Panc1 (cell line): ENCODE results near the gene PRKAG2.

Experiments used
- POLR2AphosphoS5 ChIP-seq: IDR thresholded peaks from 2 replicates; pipeline ENCODE4 v1.6.1; 2012; ENCODE audit warnings: mild to moderate bottlenecking, low read depth, low read length, moderate library complexity
- SIN3A ChIP-seq: IDR thresholded peaks from 2 replicates; pipeline ENCODE4 v1.6.1; 2012; ENCODE audit warnings: low read depth, mild to moderate bottlenecking, low read length, moderate library complexity, borderline replicate concordance; ENCODE audit not compliant: insufficient read depth
- TCF7L2 ChIP-seq: IDR thresholded peaks from 2 replicates; pipeline ENCODE4 v1.6.1; 2011; ENCODE audit warnings: mild to moderate bottlenecking, low read depth, low read length, inconsistent platforms
- TF ChIP-seq, protein P1 (sequence below), 2 experiments: IDR thresholded peaks; 2 replicates each; pipeline ENCODE4 v1.6.1; 2011 to 2012; ENCODE audit warnings: low read depth in 2 of 2, control low read depth in 1 of 2, low read length in 1 of 2, mild to moderate bottlenecking in 1 of 2, moderate library complexity in 1 of 2; ENCODE audit not compliant: insufficient read depth in 1 of 2
- TF ChIP-seq, protein P2 (sequence below): fragments of 450-650 bp; IDR thresholded peaks from 2 replicates; pipeline ENCODE4 v1.5.1; 2017; ENCODE audit warnings: mild to moderate bottlenecking

DNA sequence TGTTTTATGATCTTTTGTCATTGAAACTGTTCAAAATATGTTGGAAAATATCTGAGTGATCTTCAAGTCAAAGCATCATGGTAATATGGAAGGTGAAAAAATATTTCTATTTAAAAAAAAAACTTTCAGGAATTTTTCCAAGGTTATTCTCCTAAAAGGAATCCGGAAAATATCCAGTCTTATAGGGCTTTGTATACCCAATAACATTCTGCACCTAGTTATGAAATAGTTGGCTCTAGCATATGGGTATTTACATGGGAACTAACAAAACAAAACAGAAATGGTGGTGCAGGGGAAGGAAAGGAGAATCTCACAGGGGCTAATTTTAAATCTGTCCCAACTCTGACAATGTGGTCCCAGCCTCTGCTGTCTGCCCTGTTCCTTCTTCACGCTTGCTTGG is 190.1 kb downstream of the PRKAG2 start:
- TF ChIP-seq, protein P1, sequence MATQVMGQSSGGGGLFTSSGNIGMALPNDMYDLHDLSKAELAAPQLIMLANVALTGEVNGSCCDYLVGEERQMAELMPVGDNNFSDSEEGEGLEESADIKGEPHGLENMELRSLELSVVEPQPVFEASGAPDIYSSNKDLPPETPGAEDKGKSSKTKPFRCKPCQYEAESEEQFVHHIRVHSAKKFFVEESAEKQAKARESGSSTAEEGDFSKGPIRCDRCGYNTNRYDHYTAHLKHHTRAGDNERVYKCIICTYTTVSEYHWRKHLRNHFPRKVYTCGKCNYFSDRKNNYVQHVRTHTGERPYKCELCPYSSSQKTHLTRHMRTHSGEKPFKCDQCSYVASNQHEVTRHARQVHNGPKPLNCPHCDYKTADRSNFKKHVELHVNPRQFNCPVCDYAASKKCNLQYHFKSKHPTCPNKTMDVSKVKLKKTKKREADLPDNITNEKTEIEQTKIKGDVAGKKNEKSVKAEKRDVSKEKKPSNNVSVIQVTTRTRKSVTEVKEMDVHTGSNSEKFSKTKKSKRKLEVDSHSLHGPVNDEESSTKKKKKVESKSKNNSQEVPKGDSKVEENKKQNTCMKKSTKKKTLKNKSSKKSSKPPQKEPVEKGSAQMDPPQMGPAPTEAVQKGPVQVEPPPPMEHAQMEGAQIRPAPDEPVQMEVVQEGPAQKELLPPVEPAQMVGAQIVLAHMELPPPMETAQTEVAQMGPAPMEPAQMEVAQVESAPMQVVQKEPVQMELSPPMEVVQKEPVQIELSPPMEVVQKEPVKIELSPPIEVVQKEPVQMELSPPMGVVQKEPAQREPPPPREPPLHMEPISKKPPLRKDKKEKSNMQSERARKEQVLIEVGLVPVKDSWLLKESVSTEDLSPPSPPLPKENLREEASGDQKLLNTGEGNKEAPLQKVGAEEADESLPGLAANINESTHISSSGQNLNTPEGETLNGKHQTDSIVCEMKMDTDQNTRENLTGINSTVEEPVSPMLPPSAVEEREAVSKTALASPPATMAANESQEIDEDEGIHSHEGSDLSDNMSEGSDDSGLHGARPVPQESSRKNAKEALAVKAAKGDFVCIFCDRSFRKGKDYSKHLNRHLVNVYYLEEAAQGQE (IDR thresholded peaks at IDR 0.05; ENCODE audit: insufficient read depth in 1 of 2, low read depth in 2 of 2, low read length in 1 of 2) = no peak
- TF ChIP-seq POLR2AphosphoS5 = no peak
- TF ChIP-seq, protein P2, sequence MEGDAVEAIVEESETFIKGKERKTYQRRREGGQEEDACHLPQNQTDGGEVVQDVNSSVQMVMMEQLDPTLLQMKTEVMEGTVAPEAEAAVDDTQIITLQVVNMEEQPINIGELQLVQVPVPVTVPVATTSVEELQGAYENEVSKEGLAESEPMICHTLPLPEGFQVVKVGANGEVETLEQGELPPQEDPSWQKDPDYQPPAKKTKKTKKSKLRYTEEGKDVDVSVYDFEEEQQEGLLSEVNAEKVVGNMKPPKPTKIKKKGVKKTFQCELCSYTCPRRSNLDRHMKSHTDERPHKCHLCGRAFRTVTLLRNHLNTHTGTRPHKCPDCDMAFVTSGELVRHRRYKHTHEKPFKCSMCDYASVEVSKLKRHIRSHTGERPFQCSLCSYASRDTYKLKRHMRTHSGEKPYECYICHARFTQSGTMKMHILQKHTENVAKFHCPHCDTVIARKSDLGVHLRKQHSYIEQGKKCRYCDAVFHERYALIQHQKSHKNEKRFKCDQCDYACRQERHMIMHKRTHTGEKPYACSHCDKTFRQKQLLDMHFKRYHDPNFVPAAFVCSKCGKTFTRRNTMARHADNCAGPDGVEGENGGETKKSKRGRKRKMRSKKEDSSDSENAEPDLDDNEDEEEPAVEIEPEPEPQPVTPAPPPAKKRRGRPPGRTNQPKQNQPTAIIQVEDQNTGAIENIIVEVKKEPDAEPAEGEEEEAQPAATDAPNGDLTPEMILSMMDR = no peak
- no peak for TF ChIP-seq SIN3A
- no peak for TF ChIP-seq TCF7L2
